ES-I3 (cell line): ENCODE data around the gene HLTF.

Experiments
- H3K36me3 ChIP-seq: 2 replicates; pipeline ENCODE4 v1.6.1; 2013; ENCODE audit warnings: mild to moderate bottlenecking, low read length, control low read depth, moderate library complexity; ENCODE audit not compliant: insufficient read depth
- H3K4me1 ChIP-seq: 2 replicates; pipeline ENCODE4 v1.6.1; 2013; ENCODE audit warnings: mild to moderate bottlenecking, control low read depth, low read length; ENCODE audit not compliant: insufficient read depth
- H3K9ac ChIP-seq: 2 replicates; pipeline ENCODE4 v1.6.1; 2013; ENCODE audit warnings: low read depth, mild to moderate bottlenecking, low read length, moderate library complexity
- H3K9me3 ChIP-seq: 2 replicates; pipeline ENCODE4 v1.6.1; 2013; ENCODE audit warnings: mild to moderate bottlenecking, low read length, moderate library complexity; ENCODE audit not compliant: control insufficient read depth, insufficient read depth

The HLTF gene

GRCh38 chr3:149018247-149018646 is 68.1 kb downstream of the HLTF start:
- Histone ChIP-seq H3K36me3 (no peaks in the 10 kb centered on the region), H3K4me1 (peaks cover 27% of the 10 kb centered on the region), H3K9me3 (no peaks in the 10 kb centered on the region), H3K9ac (no peak overlapping the region)

- Histone ChIP-seq H3K36me3 (peaks cover 3% of the 10 kb centered on the region; the same call in 1 of the 2 replicates), H3K9me3 (no peaks in the 10 kb centered on the region), H3K4me1 (peaks cover 27% of the 10 kb centered on the region), H3K9ac (no peak overlapping the region)
Observed at GRCh38 chr3:149016669-149017541, 69.4 kb downstream of the HLTF start.

- no peak overlapping the region for H3K9ac ChIP-seq
- H3K4me1 ChIP-seq, result peaks cover 25% of the 10 kb centered on the region
- H3K9me3 ChIP-seq, result no peaks in the 10 kb centered on the region
- peaks cover 3% of the 10 kb centered on the region for H3K36me3 ChIP-seq
Observed at GRCh38 chr3:149016242-149016641, 70.1 kb downstream of the HLTF start.

GRCh38 chr3:149015393-149015792 is 70.9 kb downstream of the HLTF start:
- Histone ChIP-seq H3K36me3 (peaks cover 6% of the 10 kb centered on the region), H3K4me1 (peaks cover 17% of the 10 kb centered on the region; the same call in 1 of the 2 replicates), H3K9ac (no peak overlapping the region), H3K9me3 (no peaks in the 10 kb centered on the region)

GRCh38 chr3:149013726-149014125 is 72.6 kb downstream of the HLTF start:
- Histone ChIP-seq H3K4me1 (0 out of 2 replicates have a peak, but pooled peaks cover 3% of the 10 kb centered on the region), H3K36me3 (peaks cover 6% of the 10 kb centered on the region), H3K9ac (no peak overlapping the region), H3K9me3 (no peaks in the 10 kb centered on the region)

GRCh38 chr3:149011676-149012075 is 74.7 kb downstream of the HLTF start:
- Histone ChIP-seq H3K9me3 (no peaks in the 10 kb centered on the region), H3K9ac (no peak overlapping the region), H3K36me3 (peaks cover 6% of the 10 kb centered on the region), H3K4me1 (0 out of 2 replicates have a peak, but pooled peaks cover 3% of the 10 kb centered on the region)

- Histone ChIP-seq H3K9ac (no peak overlapping the region), H3K9me3 (no peaks in the 10 kb centered on the region), H3K4me1 (0 out of 2 replicates have a peak, but pooled peaks cover 3% of the 10 kb centered on the region), H3K36me3 (peaks cover 6% of the 10 kb centered on the region)
Observed at GRCh38 chr3:149010966-149011365, 75.4 kb downstream of the HLTF start.

- 0 out of 2 replicates have a peak, but pooled peaks cover 4% of the 10 kb centered on the region for H3K4me1 ChIP-seq
- peaks cover 6% of the 10 kb centered on the region for H3K36me3 ChIP-seq
- H3K9me3 ChIP-seq, result no peaks in the 10 kb centered on the region
- no peak overlapping the region for H3K9ac ChIP-seq
Observed at GRCh38 chr3:149010504-149010951, 75.8 kb downstream of the HLTF start.

- no peak overlapping the region for H3K9ac ChIP-seq
- H3K9me3 ChIP-seq, result no peaks in the 10 kb centered on the region
- peaks cover 6% of the 10 kb centered on the region for H3K36me3 ChIP-seq
- peaks cover 9% of the 10 kb centered on the region; the same call in 1 of the 2 replicates for H3K4me1 ChIP-seq
Observed at GRCh38 chr3:149009732-149010131, 76.6 kb downstream of the HLTF start.

- Histone ChIP-seq H3K36me3 (peaks cover 6% of the 10 kb centered on the region), H3K4me1 (peaks cover 18% of the 10 kb centered on the region; the same call in 1 of the 2 replicates), H3K9me3 (no peaks in the 10 kb centered on the region), H3K9ac (no peak overlapping the region)
Observed at GRCh38 chr3:149007567-149008257, 78.6 kb downstream of the HLTF start.

GRCh38 chr3:149005416-149005815 is 80.9 kb downstream of the HLTF start:
- Histone ChIP-seq H3K36me3 (no peaks in the 10 kb centered on the region), H3K9ac (no peak overlapping the region), H3K4me1 (peaks cover 18% of the 10 kb centered on the region; the same call in 1 of the 2 replicates), H3K9me3 (no peaks in the 10 kb centered on the region)

- Histone ChIP-seq H3K9me3 (no peaks in the 10 kb centered on the region), H3K4me1 (peaks cover 25% of the 10 kb centered on the region; the same call in 1 of the 2 replicates), H3K36me3 (no peaks in the 10 kb centered on the region), H3K9ac (no peak overlapping the region)
Observed at GRCh38 chr3:149004622-149005021, 81.7 kb downstream of the HLTF start.

- Histone ChIP-seq H3K4me1 (peaks cover 32% of the 10 kb centered on the region; the same call in 1 of the 2 replicates), H3K9me3 (no peaks in the 10 kb centered on the region), H3K9ac (no peak overlapping the region), H3K36me3 (no peaks in the 10 kb centered on the region)
Observed at GRCh38 chr3:149003653-149004305, 82.6 kb downstream of the HLTF start.

GRCh38 chr3:149001727-149002126 is 84.6 kb downstream of the HLTF start:
- peaks cover 41% of the 10 kb centered on the region; the same call in 1 of the 2 replicates for H3K4me1 ChIP-seq
- no peaks in the 10 kb centered on the region for H3K9me3 ChIP-seq
- no peaks in the 10 kb centered on the region for H3K36me3 ChIP-seq
- H3K9ac ChIP-seq, result no peak overlapping the region
